Non-pigmented ciliary epithelial cell (primary cell): ENCODE measurements around the gene LRRC18.

Experiments used
- DNase-seq: peaks from one replicate; pipeline ENCODE4 v3.0.0-alpha.2; 2010; ENCODE audit warnings: low read depth

LRRC18 gene

GRCh38 chr10:48907730-48908129 lies 31.9 kb downstream of the LRRC18 start:
- DNase-seq: no peak

DNA sequence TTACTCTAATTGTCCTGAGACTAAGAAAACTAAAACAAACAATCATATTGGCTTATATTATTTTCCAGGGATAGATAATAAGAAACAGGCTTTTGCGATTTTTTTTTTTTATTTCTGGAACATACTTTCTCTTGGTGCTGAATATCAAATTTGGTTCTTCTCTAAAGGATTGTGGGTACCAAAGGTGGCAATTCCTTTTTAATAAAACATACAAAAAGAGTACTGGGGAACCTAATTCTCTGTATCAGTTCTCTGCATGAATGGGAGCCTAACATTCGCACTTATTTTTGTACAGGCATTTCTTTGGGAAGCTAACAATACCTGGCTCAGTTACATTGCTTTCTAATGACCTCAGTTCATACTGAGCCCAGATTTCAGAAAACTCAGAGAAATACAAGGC lies 32.8 kb downstream of the LRRC18 start:
- DNase-seq: no peak

- no peak for DNase-seq
Observed at GRCh38 chr10:48905311-48905710, 34.3 kb downstream of the LRRC18 start.

DNA sequence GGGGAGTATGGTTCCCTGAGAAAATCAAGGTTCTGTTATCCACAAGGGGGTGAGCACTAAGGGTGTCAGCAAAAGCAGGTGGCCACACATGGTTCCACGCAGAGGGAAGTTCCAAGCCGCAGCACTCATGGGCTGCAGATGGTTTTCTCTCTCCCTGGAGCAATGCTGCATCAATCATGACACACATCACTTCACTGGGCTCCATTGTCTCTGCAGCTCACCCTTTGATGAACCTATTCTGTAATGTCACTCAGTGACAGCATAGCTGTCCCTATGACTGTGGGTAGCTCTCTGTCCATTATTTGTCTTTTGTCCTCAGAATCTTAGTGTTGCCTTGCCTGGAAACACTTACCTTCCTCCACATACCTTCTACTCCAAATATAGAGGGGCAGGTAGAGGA lies 34.8 kb downstream of the LRRC18 start:
- DNase-seq: no peak

DNA sequence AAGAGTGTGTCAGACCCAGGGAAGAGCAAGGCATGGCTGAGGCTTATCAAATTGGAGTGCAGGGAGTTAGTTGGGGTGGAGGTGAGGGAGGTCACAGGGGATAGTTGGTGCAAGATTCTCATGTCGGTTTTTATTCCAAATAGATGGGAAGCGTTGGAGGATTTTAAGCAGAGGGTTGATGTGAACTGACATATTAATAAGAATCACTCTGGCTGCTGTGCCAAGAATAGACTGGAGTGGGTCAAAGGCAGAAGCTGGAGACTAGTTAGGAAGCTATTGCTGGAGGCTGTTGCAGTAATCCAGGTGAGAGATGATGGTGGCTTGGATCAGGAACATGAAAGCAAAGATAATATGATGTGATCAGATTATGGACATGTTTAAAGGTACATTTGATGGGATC lies 36.5 kb downstream of the LRRC18 start:
- no peak for DNase-seq

GRCh38 chr10:48902096-48902495 lies 37.5 kb downstream of the LRRC18 start:
- DNase-seq: no peak

GRCh38 chr10:48901319-48901718 lies 38.3 kb downstream of the LRRC18 start:
- no peak for DNase-seq

- DNase-seq: no peak
Observed at GRCh38 chr10:48900371-48900801, 39.3 kb downstream of the LRRC18 start.

DNA sequence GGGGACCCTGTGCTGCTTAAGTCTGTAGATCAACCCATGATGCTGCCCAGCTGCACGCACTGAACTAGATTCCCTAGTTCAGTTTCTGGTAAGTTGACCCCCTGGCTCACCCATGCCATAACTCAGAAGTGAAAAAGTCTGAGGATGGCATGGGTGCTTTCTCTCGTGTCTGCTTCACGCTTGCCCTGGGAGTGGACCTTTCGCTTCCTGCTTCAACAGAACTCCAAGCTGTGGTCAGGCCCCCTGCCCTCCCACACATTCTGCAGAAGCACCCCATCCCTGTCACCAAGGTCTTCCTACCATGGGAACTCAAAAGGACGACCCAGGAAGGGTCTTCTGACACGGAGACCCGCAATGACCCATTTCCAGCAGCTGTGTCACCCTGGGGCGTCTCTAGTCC lies 39.9 kb downstream of the LRRC18 start:
- no peak for DNase-seq

- no peak for DNase-seq
Observed at GRCh38 chr10:48898426-48898825, 41.2 kb downstream of the LRRC18 start.

- DNase-seq: no peak
Observed at GRCh38 chr10:48897441-48897790, 42.2 kb downstream of the LRRC18 start.

GRCh38 chr10:48896756-48897440 lies 42.7 kb downstream of the LRRC18 start:
- DNase-seq: no peak

DNA sequence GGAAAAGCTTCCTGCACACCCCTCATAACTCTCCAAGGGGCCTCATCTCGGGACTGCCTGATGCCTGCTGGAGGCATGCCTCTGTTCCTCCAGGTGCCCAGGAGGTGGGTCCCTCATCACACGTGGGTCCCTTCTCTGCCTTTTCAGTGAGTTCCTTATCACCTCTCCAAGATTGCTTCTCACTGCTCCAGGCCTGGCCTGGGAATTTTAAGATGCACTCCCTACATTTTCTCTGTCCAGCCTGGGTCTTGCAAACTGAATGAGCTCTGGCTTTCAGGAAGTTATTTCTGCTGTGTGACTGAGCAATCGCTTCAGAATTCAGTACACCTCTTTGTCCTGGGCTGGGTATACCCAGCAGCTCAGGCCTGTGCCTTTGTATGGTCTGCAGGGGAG lies 43.8 kb downstream of the LRRC18 start:
- no peak for DNase-seq

DNA sequence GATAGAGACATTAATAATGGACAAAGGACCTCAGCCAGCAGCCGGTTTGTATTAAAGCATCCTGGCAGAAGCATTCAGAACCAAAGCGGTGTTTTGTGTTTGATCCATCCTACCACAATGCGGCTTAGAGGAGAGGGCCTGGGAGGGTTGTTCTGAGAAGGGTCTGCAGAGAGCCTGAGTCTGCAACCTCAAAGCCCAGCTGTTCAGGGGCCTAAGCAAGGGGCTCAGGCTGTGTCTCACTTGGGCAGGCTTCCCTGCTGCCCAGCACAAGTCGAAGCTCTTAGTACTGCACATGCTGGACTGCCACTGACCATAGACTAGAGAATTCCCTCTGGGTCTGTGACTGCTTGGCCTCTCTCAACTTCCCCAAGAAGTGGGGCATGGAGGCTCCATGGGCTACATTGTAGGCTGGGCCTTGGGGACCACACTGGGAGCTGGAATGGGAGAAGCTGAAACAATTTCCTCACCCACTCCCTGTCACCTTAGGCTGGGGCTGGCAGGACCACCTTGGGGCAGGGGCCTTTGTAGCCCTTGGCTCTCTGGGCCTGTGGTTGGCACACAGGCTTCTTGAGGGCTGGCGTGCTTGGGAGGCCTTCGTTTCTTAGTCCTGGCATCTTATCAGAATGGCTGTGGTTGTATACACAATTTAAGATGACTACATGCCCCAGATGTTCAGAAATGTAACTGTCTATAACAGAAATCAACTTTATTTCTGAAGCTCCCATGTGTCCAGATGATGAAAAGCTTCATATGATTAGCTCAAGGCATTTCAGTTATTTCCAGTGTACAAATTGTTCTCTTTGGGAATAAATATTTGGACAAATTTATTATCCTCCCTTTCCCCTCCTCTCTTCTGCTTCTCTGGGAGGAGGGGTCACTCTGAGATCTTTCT lies 44.5 kb downstream of the LRRC18 start:
- DNase-seq: no peak

DNA sequence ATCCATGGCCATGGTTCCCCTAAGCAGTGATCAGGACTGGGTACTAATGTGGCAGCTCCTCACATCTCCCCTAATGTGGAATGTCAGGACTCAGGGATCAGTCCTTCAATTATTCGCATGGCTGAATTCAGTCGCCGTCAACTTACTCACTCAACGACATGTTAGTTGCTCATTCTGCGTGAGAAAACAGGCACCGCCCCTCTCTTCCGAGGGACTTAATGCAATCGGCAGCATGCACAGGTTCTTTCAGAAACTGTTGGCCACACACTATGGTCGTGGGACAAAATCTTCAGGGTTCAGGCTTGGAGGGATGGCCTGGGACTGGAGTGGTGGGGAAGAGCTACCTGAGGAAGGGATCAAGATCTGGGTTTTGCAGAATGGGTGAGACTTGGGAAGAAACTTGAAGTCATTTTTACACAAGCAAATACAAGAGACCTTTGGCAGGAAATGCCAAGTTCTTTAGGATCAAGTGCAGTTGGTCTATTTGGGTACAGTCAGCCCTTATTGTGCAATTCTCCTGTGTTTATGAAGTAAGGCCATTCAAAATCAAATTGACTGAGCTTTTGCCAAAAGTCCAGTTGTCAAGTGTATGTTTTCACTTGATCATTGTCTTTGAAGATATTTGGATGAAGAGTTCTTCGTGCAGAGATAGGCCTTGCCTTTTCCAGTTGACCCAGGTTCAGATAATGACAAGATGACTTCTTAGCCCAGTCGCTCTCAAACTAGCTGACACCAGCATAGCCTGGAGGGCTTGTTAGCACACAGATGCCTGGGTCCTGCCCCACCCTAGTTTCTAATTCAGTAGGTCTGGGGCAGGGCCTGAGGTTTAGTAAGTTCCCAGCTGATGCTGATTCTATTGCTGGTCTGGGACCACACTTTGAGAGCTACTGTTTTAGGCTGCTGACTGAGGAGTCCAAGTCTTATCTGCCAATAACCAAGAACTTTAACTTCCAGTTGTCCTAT lies 48.5 kb downstream of the LRRC18 start:
- no peak for DNase-seq

- no peak for DNase-seq
Observed at GRCh38 chr10:48887982-48888381, 51.7 kb downstream of the LRRC18 start.

DNA sequence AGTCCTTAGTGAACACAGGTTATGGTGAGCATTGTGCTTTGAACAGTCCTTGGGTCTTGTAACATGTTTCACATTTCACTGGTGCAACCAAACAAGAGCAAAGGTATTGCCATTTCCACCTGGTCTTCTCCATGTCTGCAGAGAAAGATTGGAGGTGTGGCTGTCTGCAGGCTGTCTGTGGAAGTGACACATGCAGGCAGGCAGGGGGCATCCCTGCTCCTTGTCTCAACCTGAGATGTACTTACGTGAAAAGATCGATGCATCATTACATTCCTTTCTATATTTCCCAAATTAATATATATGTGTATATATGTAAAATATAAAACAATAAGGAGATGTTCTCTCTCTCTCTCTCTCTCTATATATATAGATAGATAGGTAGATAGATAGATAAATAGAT lies 54.3 kb downstream of the LRRC18 start:
- DNase-seq: no peak

- no peak for DNase-seq
Observed at GRCh38 chr10:48884179-48885045, 55.2 kb downstream of the LRRC18 start.

- DNase-seq: no peak
Observed at GRCh38 chr10:48883701-48884100, 55.9 kb downstream of the LRRC18 start.

- no peak for DNase-seq
Observed at GRCh38 chr10:48882881-48883280, 56.8 kb downstream of the LRRC18 start.

GRCh38 chr10:48881937-48882336 lies 57.7 kb downstream of the LRRC18 start:
- no peak for DNase-seq
